RKO (cell line): ENCODE results near the gene ZNF546.
"Not testable (repeated sequence)": the region's sequence is repeated elsewhere in the genome, so short reads cannot be mapped to it uniquely, and the experiment has no call there.

Experiments used
- DNase-seq: peaks from one replicate; pipeline ENCODE4 v3.0.0-alpha.2; 2016; ENCODE audit warnings: low spot score

Gene ZNF546

GRCh38 chr19:39996811-39997637 is at the start of gene ZNF546:
TSS of gene ZNF546 (plus strand) at chr19:39997060. CDS start at chr19:39998327, 1,267 bp downstream.
- peak; percentile 96 for DNase-seq

- DNase-seq, result no peak
Observed at GRCh38 chr19:39949026-39949747, 47.7 kb upstream of the ZNF546 start.

- no peak for DNase-seq
Observed at GRCh38 chr19:39951065-39951650, 45.7 kb upstream of the ZNF546 start.

DNA sequence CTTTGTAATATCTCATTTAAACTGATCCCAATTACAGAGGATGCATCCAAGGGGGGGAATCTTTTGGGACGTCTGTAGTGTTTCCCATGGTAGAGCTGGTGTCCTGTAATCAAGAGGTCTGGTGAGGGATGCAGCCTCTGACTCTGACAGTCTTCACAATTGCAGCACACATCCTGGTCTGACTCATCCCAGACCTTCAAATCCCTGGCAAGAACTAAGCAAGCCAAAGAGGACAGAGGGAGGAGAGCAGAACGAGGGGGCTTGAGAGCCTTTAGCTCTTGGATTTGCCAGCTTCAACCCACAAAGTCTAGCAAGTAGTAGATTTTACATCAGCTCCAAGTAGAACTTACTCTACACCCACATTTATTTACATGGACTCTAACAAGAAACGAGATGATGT is 45.2 kb upstream of the ZNF546 start:
- DNase-seq, result peak; percentile 30

DNA sequence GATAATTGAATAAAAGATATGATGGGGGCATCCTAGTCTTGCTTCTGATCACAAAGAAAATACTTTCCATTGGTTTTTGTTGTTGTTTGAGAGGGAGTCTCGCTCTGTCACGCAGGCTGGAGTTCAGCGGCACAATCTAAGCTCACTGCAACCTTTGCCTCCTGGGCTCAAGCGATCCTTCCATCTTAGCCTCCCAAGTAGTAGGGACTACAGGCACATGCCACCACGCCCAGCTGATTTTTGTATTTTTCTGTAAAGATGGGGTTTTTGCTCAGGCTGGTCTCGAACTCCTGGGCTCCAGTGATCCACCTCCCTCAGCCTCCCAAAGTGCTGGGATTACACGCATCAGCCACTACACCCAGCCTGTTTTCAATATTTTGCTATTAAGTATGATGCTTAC is 42.9 kb upstream of the ZNF546 start:
- no peak for DNase-seq

- DNase-seq, result not testable (repeated sequence)
Observed at GRCh38 chr19:39957886-39958285, 39.0 kb upstream of the ZNF546 start.

GRCh38 chr19:39958942-39959341 is 37.9 kb upstream of the ZNF546 start:
- DNase-seq, result not testable (repeated sequence)

- DNase-seq, result not testable (repeated sequence)
Observed at GRCh38 chr19:39959407-39959806, 37.5 kb upstream of the ZNF546 start.

DNA sequence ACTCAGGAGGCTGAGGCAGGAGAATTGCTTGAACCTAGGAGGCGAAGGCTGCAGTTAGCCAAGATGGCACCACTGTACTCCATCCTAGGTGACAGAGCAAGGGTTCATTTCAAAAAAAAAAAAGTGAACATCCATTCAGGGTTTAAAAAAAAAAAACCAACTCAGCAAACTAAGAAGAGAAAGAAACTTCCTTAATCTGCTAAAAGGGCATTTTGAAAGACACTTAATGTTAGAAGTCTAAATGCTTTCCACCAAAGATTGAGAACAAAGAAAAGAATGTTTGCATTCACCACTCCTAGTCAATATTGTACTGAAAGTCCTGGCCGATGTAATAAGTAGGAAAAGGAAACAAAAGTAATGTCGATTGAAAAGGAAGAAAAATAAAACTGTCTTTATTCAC is 33.0 kb upstream of the ZNF546 start:
- DNase-seq, result no peak

DNA sequence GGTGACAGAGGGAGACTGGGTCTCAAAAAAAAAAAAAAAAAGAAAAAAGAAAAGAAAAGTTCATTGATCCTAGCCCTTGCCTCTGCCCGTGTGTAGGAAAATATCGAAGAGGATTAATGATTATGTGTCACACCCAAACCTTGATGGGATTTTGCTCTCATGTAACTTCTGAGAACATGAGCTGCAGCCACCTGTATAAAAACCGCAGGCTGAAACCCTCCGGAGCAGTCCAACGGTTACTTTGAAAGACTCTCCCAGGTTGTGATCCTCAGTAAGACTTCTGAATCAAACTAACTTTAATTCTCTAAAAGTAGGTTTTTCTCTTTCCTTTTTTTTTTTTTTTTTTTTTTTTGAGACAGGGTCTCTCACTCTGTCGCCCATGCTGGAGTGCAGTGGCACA is 30.2 kb upstream of the ZNF546 start:
- DNase-seq, result no peak

DNA sequence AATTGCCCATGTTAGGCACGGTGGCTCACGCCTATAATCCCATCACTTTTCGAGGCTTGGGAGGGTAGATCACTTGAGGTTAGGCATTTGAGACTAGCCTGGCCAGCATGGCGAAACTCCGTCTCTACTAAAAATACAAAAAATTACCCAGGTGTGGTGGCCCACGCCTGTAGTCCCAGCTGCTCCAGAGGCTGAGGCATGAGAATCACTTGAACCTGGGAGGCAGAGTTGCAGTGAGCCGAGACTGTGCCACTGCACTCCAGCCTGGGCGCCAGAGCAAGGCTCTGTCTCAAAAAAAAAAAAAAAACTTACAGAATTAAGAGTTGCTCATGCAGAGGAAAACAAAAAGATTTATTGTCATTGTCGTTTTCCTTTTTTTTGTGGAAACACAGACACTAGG is 29.3 kb upstream of the ZNF546 start:
- DNase-seq, result no peak

- DNase-seq, result no peak
Observed at GRCh38 chr19:39968789-39969188, 28.1 kb upstream of the ZNF546 start.

- no peak for DNase-seq
Observed at GRCh38 chr19:39969266-39969665, 27.6 kb upstream of the ZNF546 start.

- DNase-seq, result peak; percentile 21
Observed at GRCh38 chr19:39969681-39970424, 27.0 kb upstream of the ZNF546 start.

GRCh38 chr19:39970425-39970674 is 26.5 kb upstream of the ZNF546 start:
- DNase-seq, result no peak

GRCh38 chr19:39970675-39971379 is 26.0 kb upstream of the ZNF546 start, which contains the start of gene PSMC4:
TSS of gene PSMC4 (plus strand) at chr19:39971165. CDS start at chr19:39971203, 38 bp downstream.
- DNase-seq, result peak; percentile 99

DNA sequence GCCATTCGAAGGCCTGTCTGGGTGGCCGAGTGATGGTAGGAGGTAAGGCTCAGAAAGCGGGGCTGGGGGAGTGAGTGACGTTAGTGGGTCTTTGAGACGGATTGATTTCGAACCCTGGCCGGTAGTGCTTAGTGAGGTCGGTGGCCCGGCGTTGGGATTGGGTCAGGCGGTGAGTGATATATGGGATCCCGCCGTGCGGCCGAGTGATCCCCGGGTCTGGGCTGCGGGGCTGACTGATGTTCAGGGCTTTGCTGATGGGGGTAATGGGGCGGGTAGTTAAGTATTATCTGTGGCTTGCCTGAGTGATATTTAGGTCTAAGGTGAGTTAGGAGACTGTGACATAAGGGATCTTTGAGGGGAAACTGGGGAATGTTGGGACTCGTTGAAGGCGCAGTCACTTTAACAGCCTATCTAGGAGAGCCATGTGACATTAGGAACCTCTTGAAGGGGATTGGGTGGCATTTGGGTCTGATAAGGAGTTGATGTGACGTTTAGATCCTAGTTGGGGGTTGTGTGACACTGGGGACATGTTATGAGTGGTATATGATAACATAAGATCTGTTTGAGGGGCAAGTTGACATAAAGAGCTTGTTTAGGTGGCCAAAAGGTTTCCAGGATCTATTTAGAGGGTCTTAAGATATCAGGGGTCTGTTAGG is 25.4 kb upstream of the ZNF546 start:
- peak; percentile 20 for DNase-seq

- no peak for DNase-seq
Observed at GRCh38 chr19:39974377-39975155, 22.3 kb upstream of the ZNF546 start.

DNA sequence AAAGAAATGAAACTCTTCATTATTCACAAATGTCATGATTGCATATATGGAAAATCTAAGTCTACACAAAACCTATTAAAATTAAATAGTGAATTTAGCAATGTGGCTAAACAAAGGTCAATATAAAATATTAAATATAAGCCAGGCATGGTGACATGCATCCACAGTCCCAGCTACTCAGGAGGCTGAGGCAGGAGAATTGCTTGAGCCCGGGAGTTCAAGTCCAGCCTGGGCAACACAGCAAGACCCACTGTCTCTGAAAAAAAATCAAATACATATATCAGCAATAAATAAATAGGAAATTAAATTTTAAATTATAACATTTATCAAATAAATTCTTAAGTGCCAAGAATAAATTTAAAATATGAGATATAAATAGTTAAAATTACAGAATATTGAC is 14.0 kb upstream of the ZNF546 start:
- no peak for DNase-seq

DNA sequence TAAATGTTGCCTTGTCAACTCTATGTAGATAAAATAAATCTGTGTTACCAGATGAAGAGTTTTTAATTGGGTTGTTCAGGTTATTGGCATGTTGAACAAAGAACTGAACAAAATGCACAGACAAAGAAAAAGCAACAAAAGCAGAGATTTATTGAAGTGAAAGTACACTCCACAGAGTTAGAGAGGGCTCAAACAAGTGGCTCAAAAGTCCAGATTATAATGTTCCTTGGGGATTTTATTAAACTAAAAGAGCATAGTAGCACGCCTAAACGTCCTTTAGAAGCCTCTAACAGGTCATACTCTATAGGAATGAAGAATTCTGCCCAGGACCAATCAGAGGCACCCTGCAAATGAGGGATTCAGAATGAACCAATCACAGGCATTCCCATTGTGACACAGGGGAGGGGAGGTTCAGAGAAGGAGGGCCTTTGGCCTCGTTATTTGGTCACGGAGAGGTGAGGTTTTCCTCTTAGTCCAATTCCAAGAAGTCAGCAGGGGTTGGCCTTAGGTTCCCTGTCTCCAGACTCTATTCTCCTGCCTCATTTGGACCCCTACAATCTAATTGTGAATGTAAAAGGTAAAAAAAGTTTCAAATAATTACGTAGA is 13.1 kb upstream of the ZNF546 start:
- DNase-seq, result no peak
